Left forelimb (tissue), 1 donor: ENCODE measurements around the gene MBOAT2.

Source experiments
- DNase-seq: peaks from one replicate; pipeline ENCODE4 v3.0.0-alpha.2; 2018; ENCODE audit warnings: low spot score

The MBOAT2 gene

DNA sequence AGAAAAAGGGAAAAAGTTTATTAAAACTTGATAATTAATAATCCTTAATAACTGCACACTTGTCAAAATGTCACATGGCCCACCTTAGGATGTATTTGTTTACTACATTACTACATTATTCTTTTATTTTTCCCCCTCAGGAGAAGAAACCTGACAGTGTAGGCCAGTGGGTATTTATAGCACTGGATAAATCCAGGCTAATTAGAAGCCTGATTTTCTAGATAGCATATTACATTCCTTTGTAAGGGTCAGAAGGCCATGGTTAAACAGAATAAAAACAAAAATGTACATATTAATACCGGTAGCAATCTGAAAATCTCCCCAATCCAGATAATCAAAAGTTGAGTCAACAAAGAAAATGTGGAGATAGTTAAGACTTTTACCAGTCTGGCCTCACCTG is 144.6 kb downstream of the MBOAT2 start:
- DNase-seq: no peak

GRCh38 chr2:8858264-8858663 is 145.2 kb downstream of the MBOAT2 start:
- DNase-seq: no peak

- no peak for DNase-seq
These were observed 145.8 kb downstream of the MBOAT2 start for GRCh38 chr2:8857709-8858108.

DNA sequence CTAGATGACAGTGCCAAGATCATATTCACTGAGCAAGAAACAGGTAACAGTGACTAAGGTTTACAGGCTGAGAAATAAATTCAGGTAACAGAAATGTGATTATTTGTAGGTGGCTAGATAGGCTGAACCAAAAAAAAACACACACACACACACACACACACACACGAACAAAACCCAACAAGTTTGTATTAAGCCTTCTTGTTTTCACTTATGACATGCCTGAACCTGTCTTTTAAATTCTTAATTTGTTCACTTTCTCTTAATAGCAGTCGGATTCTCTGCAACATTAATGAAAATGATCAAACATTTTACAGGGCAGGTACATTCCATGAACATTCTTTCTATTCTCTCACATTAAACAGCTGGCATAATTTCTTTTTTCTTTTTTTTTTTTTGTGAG is 147.3 kb downstream of the MBOAT2 start:
- no peak for DNase-seq

- DNase-seq: no peak
These were observed 148.5 kb downstream of the MBOAT2 start for GRCh38 chr2:8855010-8855409.

GRCh38 chr2:8853426-8853825 is 150.1 kb downstream of the MBOAT2 start:
- no peak for DNase-seq

- no peak for DNase-seq
These were observed 151.5 kb downstream of the MBOAT2 start for GRCh38 chr2:8851811-8852560.

- DNase-seq: no peak
These were observed 152.5 kb downstream of the MBOAT2 start for GRCh38 chr2:8850845-8851487.

GRCh38 chr2:8849327-8849726 is 154.2 kb downstream of the MBOAT2 start:
- no peak for DNase-seq

GRCh38 chr2:8848328-8849100 is 155.0 kb downstream of the MBOAT2 start:
- no peak for DNase-seq

GRCh38 chr2:8847400-8847799 is 156.1 kb downstream of the MBOAT2 start:
- DNase-seq: no peak

GRCh38 chr2:8841932-8842331 is 161.6 kb downstream of the MBOAT2 start:
- no peak for DNase-seq

DNA sequence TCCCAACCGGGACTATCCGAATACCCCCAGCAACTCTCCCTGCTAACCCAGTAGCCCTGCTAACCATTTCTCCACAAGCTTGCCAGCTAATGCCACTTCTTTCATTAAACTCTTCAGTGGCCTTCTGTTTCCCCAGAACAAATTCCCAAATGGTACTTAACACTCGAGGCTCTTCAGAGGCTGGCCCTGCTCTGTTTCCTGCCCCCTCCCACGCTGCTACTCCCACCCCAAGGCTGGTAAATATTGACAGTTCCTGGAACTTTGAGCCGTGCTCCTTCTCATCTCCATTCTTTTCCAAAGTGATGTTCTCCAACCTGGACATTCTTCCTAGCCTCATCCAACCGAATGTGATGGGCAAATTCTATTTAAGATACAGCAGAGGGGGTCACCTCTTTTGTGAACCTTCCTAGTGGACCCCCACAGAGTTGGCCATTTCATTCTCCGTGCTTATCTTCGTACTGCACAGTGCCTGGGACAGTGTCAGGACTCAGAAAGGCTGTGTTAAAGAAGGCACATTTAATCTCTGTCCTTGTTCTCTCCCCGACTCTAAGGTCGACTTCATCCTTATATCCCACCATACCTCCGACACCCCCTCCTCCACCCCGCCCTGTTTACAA is 162.9 kb downstream of the MBOAT2 start:
- no peak for DNase-seq

- DNase-seq: no peak
These were observed 164.1 kb downstream of the MBOAT2 start for GRCh38 chr2:8839189-8839965.

DNA sequence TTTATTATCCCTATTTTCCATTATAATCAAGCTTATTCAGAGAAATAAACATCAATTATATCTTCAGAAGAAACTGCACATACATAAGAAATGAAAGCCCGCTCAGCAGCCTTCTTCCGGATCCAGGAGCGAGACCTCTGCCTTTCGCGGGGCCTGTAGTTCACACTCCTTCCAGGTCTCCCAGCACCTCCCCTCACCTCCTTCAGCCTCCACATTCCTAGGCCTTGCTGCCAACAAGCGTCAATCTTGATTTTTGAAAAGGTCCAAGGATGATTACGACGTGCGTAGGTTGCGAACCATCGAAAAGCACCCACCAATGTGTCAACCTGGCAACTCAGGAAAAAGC is 165.7 kb downstream of the MBOAT2 start:
- no peak for DNase-seq

- DNase-seq: peak; percentile 94
These were observed 166.3 kb downstream of the MBOAT2 start, which contains the start of gene KIDINS220 for GRCh38 chr2:8836971-8837794. KIDINS220 (minus strand) TSS chr2:8837613; CDS start chr2:8827093, 10,520 bp downstream.

DNA sequence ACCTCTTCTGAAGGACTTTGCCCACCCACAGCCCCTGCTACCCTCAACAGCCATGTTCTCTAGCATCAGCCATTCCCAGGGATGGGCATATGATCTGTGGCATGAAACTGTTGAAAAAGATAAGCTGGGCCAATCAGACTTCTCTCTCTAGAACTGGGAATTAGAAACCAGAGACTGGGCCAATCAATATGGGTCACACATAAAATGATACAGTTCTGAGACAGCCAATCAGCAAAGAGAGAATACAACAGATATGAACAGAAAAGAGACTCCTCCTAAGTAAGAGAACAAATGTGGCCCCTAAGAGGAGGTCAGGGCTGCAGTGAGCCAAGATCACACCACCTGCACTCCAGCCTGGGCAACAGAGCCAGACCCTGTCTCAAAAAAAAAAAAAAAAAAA is 168.2 kb downstream of the MBOAT2 start:
- DNase-seq: no peak

DNA sequence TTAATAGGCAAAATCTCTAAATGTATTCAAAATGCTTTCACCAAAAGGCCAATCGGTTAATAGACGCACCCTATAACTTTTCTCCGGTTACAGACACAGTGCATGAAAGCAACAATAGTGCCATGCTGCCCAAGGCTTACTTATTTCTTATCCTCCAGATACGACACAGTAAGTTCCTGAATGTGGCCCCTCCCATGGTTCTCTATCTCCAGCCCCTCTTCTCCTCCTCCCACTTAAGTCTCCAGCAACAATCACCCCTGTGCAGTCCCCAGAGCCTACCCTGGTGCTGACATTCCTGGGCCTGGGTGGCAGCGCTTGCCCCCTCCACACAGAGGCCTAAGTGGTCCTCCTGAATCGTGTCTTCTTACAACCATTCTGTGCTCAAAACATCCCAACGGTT is 169.6 kb downstream of the MBOAT2 start:
- no peak for DNase-seq

GRCh38 chr2:8831516-8831915 is 172.0 kb downstream of the MBOAT2 start:
- no peak for DNase-seq

GRCh38 chr2:8827729-8828128 is 175.8 kb downstream of the MBOAT2 start:
- DNase-seq: no peak

- no peak for DNase-seq
These were observed 181.3 kb downstream of the MBOAT2 start for GRCh38 chr2:8822218-8822617.
